ENCODE measurements around the gene MSH2. TPM values are rescaled to one million over a fixed set of nuclear protein-coding genes. Genes with fewer than 3 reads are reported as not detected.
A peak's percentile ranks its signal among the peaks of the same experiment; 100 is the strongest.

MSH2 gene
- total RNA-seq, 1 donor from 2014 or later, result 34.4 TPM

- DNase-seq (ENCODE audit: low read depth), result no peak
These were observed 105.1 kb downstream of the MSH2 start for GRCh38 chr2:47508080-47508479.

- DNase-seq (ENCODE audit: low read depth), result no peak
These were observed 105.7 kb downstream of the MSH2 start for GRCh38 chr2:47508641-47509040.

GRCh38 chr2:47509250-47509649, 106.3 kb downstream of the MSH2 start:
- DNase-seq (ENCODE audit: low read depth), result no peak

GRCh38 chr2:47509821-47510385, 106.9 kb downstream of the MSH2 start:
- no peak for DNase-seq (ENCODE audit: low read depth)

- DNase-seq (ENCODE audit: low read depth), result no peak
These were observed 107.8 kb downstream of the MSH2 start for GRCh38 chr2:47510745-47511144.

GRCh38 chr2:47512581-47513083, 109.7 kb downstream of the MSH2 start:
- peak; percentile 27 for DNase-seq (ENCODE audit: low read depth)

- DNase-seq (ENCODE audit: low read depth), result no peak
These were observed 111.1 kb downstream of the MSH2 start for GRCh38 chr2:47513981-47514520.

- DNase-seq (ENCODE audit: low read depth), result no peak
These were observed 113.6 kb downstream of the MSH2 start for GRCh38 chr2:47516360-47517104.

GRCh38 chr2:47518497-47519146, 115.7 kb downstream of the MSH2 start:
- no peak for DNase-seq (ENCODE audit: low read depth)

GRCh38 chr2:47519147-47519537, 116.2 kb downstream of the MSH2 start:
- DNase-seq (ENCODE audit: low read depth), result no peak

GRCh38 chr2:47519604-47520301, 116.8 kb downstream of the MSH2 start:
- DNase-seq (ENCODE audit: low read depth), result no peak

- no peak for DNase-seq (ENCODE audit: low read depth)
These were observed 117.3 kb downstream of the MSH2 start for GRCh38 chr2:47520302-47520630.

- DNase-seq (ENCODE audit: low read depth), result peak; percentile 44
These were observed 118.1 kb downstream of the MSH2 start for GRCh38 chr2:47520825-47521665.

GRCh38 chr2:47521666-47522285, 118.8 kb downstream of the MSH2 start:
- no peak for DNase-seq (ENCODE audit: low read depth)

GRCh38 chr2:47525167-47525566, 122.2 kb downstream of the MSH2 start:
- DNase-seq (ENCODE audit: low read depth), result no peak

GRCh38 chr2:47528455-47528854, 125.5 kb downstream of the MSH2 start:
- no peak for DNase-seq (ENCODE audit: low read depth)

GRCh38 chr2:47528874-47529273, 125.9 kb downstream of the MSH2 start:
- no peak for DNase-seq (ENCODE audit: low read depth)

GRCh38 chr2:47530105-47530760, 127.3 kb downstream of the MSH2 start:
- no peak for DNase-seq (ENCODE audit: low read depth)

GRCh38 chr2:47531378-47532042, 128.6 kb downstream of the MSH2 start:
- no peak for DNase-seq (ENCODE audit: low read depth)
